Measurements from ENCODE around the gene CLASP1.

The CLASP1 gene

DNA sequence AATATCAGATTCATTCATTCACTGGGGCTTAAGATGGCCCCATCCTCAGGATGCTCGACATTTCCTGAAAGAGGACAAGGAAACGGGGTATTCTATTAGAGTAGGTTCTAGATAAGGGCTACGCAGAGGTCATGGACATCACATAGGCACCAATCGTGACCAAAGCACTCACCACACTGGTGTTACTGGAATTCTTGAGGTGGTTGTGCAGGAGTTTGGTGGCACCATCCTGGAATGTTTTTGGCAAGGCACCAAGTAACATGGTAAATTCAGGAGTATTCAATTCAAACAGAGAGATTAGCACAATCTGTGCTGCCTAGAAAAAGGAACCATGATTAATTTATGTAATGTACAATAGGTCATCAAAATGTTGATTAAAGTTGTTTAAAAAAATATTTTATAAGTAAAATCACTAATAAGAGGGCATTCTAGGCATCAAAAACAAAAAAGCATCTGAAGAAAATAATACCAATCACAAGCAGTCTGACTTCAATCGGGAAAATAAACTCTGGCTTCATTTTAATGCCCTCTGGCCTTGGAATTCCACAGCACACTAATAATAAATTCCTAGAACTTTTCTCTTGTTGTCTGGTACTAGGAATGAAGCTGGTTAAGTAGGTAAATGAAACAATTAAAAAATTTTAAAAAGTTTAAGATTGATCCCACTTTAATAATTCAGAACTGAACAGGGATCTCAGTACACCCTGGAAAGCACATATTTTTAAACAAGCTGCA is 261.5 kb downstream of the CLASP1 start:
- no peak overlapping the region for H4K5ac ChIP-seq (ENCODE audit: low read length)
- H2BK5ac ChIP-seq (ENCODE audit: low read length): no peak overlapping the region
- no peaks in the 10 kb centered on the region for H3K27me3 ChIP-seq (ENCODE audit: insufficient read depth, low read length, poor library complexity)
- H3K4me3 ChIP-seq (ENCODE audit: low read length): no peak overlapping the region
- no peaks in the 10 kb centered on the region for H3K4me1 ChIP-seq (ENCODE audit: control insufficient read depth, low read depth, low read length)
- H3K79me2 ChIP-seq (ENCODE audit: control insufficient read depth, insufficient read depth, low read length): no peaks in the 10 kb centered on the region
- H2AK5ac ChIP-seq (ENCODE audit: low read length): no peak overlapping the region
- no peak overlapping the region for H3K56ac ChIP-seq (ENCODE audit: low read length)
- no peak overlapping the region for H3K18ac ChIP-seq (ENCODE audit: low read length)
- no peaks in the 10 kb centered on the region for H3K79me1 ChIP-seq (ENCODE audit: low read length)
- no peak overlapping the region for H3K27ac ChIP-seq (ENCODE audit: low read depth, low read length)
- no peak overlapping the region for H4K8ac ChIP-seq (ENCODE audit: low read depth, low read length)
- H3K9ac ChIP-seq (ENCODE audit: low read length): no peak overlapping the region
- H3K23ac ChIP-seq (ENCODE audit: low read length): no peak overlapping the region
- H2BK120ac ChIP-seq (ENCODE audit: low read depth, low read length): no peak overlapping the region
- WGBS (ENCODE audit: extremely low coverage, insufficient coverage, low lambda C conversion rate): no CpG with 5 or more reads among the region's 5 CpGs
- DNase-seq: no peak
- no peak overlapping the region for H3K4ac ChIP-seq (ENCODE audit: low read depth, low read length)
- no peak overlapping the region for H3K4me2 ChIP-seq (ENCODE audit: low read length)
- peaks cover 2% of the 10 kb centered on the region for H3K36me3 ChIP-seq (ENCODE audit: control insufficient read depth, insufficient read depth, low read length)
- no peak overlapping the region for H2BK15ac ChIP-seq (replicated peaks; ENCODE audit: low read depth)

DNA sequence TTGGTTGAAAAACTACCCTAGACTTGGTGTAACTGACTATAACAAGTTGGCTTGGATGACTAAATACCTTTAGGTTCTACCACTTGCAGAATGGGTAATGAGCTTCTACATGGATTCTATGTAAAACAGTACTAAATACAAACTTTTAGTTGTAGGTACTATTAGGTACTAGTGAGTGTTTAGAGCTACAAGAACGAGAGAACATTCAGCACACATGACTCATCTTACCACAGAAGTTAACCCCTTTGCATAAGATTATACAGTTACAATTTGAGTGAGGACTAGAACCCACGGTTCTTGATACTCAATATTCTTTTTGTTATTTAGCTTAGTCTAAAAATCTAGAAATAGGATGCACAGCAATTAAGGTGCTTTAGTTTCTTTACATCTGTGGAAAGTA is 262.6 kb downstream of the CLASP1 start:
- H3K4me1 ChIP-seq (ENCODE audit: control insufficient read depth, low read depth, low read length): no peaks in the 10 kb centered on the region
- no peak overlapping the region for H3K23ac ChIP-seq (ENCODE audit: low read length)
- no peak overlapping the region for H3K4ac ChIP-seq (ENCODE audit: low read depth, low read length)
- no peaks in the 10 kb centered on the region for H3K79me2 ChIP-seq (ENCODE audit: control insufficient read depth, insufficient read depth, low read length)
- no peak overlapping the region for H4K5ac ChIP-seq (ENCODE audit: low read length)
- H3K9ac ChIP-seq (ENCODE audit: low read length): no peak overlapping the region
- H2AK5ac ChIP-seq (ENCODE audit: low read length): no peak overlapping the region
- DNase-seq: no peak
- H2BK5ac ChIP-seq (ENCODE audit: low read length): no peak overlapping the region
- H3K79me1 ChIP-seq (ENCODE audit: low read length): no peaks in the 10 kb centered on the region
- no peak overlapping the region for H3K18ac ChIP-seq (ENCODE audit: low read length)
- no CpG with 5 or more reads among the region's 2 CpGs for WGBS (ENCODE audit: extremely low coverage, insufficient coverage, low lambda C conversion rate)
- peaks cover 2% of the 10 kb centered on the region for H3K36me3 ChIP-seq (ENCODE audit: control insufficient read depth, insufficient read depth, low read length)
- no peak overlapping the region for H2BK15ac ChIP-seq (replicated peaks; ENCODE audit: low read depth)
- no peaks in the 10 kb centered on the region for H3K27me3 ChIP-seq (ENCODE audit: insufficient read depth, low read length, poor library complexity)
- no peak overlapping the region for H2BK120ac ChIP-seq (ENCODE audit: low read depth, low read length)
- H3K4me2 ChIP-seq (ENCODE audit: low read length): no peak overlapping the region
- H3K56ac ChIP-seq (ENCODE audit: low read length): no peak overlapping the region
- no peak overlapping the region for H3K27ac ChIP-seq (ENCODE audit: low read depth, low read length)
- H4K8ac ChIP-seq (ENCODE audit: low read depth, low read length): no peak overlapping the region
- no peak overlapping the region for H3K4me3 ChIP-seq (ENCODE audit: low read length)

DNA sequence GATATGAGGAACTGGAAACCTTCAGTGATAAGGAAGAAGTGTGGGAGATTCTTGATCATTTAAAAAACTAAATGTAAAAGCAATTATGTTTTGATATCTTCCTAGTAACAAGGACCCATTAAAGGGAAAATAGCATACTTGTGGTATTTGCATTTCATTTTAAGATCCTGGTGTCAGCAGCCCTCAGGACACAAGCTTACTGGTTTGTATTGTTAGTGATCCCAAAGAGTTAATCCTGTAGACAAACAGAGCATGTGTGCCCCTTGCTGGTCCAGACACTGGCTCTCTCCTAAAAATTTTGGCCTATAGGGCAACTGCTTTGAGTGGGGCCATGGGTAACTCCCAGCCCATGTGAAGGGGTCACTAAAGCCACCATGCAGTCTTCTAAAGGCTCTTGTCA is 263.2 kb downstream of the CLASP1 start:
- Histone ChIP-seq H3K36me3 (ENCODE audit: control insufficient read depth, insufficient read depth, low read length) (peaks cover 2% of the 10 kb centered on the region), H3K4me3 (ENCODE audit: low read length) (no peak overlapping the region), H2BK120ac (ENCODE audit: low read depth, low read length) (no peak overlapping the region), H2AK5ac (ENCODE audit: low read length) (no peak overlapping the region), H3K4me2 (ENCODE audit: low read length) (no peak overlapping the region), H3K79me1 (ENCODE audit: low read length) (no peaks in the 10 kb centered on the region), H3K9ac (ENCODE audit: low read length) (no peak overlapping the region), H3K27me3 (ENCODE audit: insufficient read depth, low read length, poor library complexity) (no peaks in the 10 kb centered on the region), H3K79me2 (ENCODE audit: control insufficient read depth, insufficient read depth, low read length) (no peaks in the 10 kb centered on the region), H2BK15ac (replicated peaks; ENCODE audit: low read depth) (no peak overlapping the region), H4K8ac (ENCODE audit: low read depth, low read length) (no peak overlapping the region), H3K27ac (ENCODE audit: low read depth, low read length) (no peak overlapping the region), H3K23ac (ENCODE audit: low read length) (no peak overlapping the region), H3K4me1 (ENCODE audit: control insufficient read depth, low read depth, low read length) (no peaks in the 10 kb centered on the region), H3K56ac (ENCODE audit: low read length) (no peak overlapping the region), H2BK5ac (ENCODE audit: low read length) (no peak overlapping the region), H3K4ac (ENCODE audit: low read depth, low read length) (no peak overlapping the region), H4K5ac (ENCODE audit: low read length) (no peak overlapping the region), H3K18ac (ENCODE audit: low read length) (no peak overlapping the region)
- DNase-seq: peak; percentile 3

DNA sequence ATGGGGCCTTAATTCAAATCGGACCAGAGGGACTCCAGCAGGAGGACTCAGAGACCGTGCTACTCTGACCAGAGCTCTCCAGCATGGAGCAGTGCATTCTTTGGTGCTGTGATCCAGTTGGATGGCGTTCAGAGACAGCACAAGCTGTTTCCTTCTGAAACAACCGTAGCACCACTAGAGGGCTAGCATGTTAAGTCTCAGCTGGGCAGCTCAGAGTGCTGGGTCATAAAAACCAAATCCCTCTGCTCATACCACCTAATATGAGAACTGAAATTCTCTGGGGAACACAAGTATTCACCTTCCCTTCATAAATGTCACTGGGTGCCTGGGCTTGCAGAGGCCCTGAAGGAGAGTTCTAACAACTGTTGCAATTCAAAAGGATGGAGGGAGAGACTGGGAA is 266.5 kb downstream of the CLASP1 start:
- H3K27ac ChIP-seq (ENCODE audit: low read depth, low read length): no peak overlapping the region
- H3K36me3 ChIP-seq (ENCODE audit: control insufficient read depth, insufficient read depth, low read length): peaks cover 2% of the 10 kb centered on the region
- H3K18ac ChIP-seq (ENCODE audit: low read length): no peak overlapping the region
- DNase-seq: peak; percentile 42
- no peak overlapping the region for H3K23ac ChIP-seq (ENCODE audit: low read length)
- no peak overlapping the region for H2BK15ac ChIP-seq (replicated peaks; ENCODE audit: low read depth)
- no peak overlapping the region for H4K8ac ChIP-seq (ENCODE audit: low read depth, low read length)
- H3K27me3 ChIP-seq (ENCODE audit: insufficient read depth, low read length, poor library complexity): no peaks in the 10 kb centered on the region
- no peak overlapping the region for H2BK120ac ChIP-seq (ENCODE audit: low read depth, low read length)
- no peak overlapping the region for H3K4me3 ChIP-seq (ENCODE audit: low read length)
- H2BK5ac ChIP-seq (ENCODE audit: low read length): no peak overlapping the region
- H3K56ac ChIP-seq (ENCODE audit: low read length): no peak overlapping the region
- no CpG with 5 or more reads among the region's 4 CpGs for WGBS (ENCODE audit: extremely low coverage, insufficient coverage, low lambda C conversion rate)
- no peak overlapping the region for H2AK5ac ChIP-seq (ENCODE audit: low read length)
- H3K4me2 ChIP-seq (ENCODE audit: low read length): no peak overlapping the region
- H4K5ac ChIP-seq (ENCODE audit: low read length): no peak overlapping the region
- H3K9ac ChIP-seq (ENCODE audit: low read length): no peak overlapping the region
- H3K4ac ChIP-seq (ENCODE audit: low read depth, low read length): no peak overlapping the region
- H3K79me2 ChIP-seq (ENCODE audit: control insufficient read depth, insufficient read depth, low read length): no peaks in the 10 kb centered on the region
- no peaks in the 10 kb centered on the region for H3K79me1 ChIP-seq (ENCODE audit: low read length)
- H3K4me1 ChIP-seq (ENCODE audit: control insufficient read depth, low read depth, low read length): no peaks in the 10 kb centered on the region

DNA sequence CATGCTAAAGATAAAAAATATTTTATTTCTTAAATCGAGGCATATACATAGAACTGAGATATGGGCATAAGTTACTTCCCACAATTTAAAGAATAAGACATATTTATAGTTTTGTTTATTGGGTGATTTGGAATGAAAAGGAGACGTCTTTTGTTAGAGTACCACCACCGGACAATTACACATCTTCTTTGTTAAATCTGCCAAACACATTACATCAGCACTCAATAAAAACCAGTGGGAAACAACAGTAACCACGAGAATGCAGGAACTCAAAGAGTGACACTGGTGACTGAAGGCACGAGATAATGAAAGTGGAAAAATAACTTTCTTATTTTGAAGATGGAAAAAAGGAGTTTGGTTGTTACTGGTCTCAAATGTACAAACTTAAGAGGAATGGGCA is 271.6 kb downstream of the CLASP1 start:
- H2BK5ac ChIP-seq (ENCODE audit: low read length): no peak overlapping the region
- no peak overlapping the region for H2BK15ac ChIP-seq (replicated peaks; ENCODE audit: low read depth)
- H3K9ac ChIP-seq (ENCODE audit: low read length): no peak overlapping the region
- H3K79me1 ChIP-seq (ENCODE audit: low read length): no peaks in the 10 kb centered on the region
- no peak overlapping the region for H2BK120ac ChIP-seq (ENCODE audit: low read depth, low read length)
- no peak overlapping the region for H4K5ac ChIP-seq (ENCODE audit: low read length)
- no peaks in the 10 kb centered on the region for H3K27me3 ChIP-seq (ENCODE audit: insufficient read depth, low read length, poor library complexity)
- no peak overlapping the region for H3K23ac ChIP-seq (ENCODE audit: low read length)
- H3K56ac ChIP-seq (ENCODE audit: low read length): no peak overlapping the region
- WGBS (ENCODE audit: extremely low coverage, insufficient coverage, low lambda C conversion rate): no CpG with 5 or more reads among the region's 5 CpGs
- H3K36me3 ChIP-seq (ENCODE audit: control insufficient read depth, insufficient read depth, low read length): peaks cover 2% of the 10 kb centered on the region
- H3K4ac ChIP-seq (ENCODE audit: low read depth, low read length): no peak overlapping the region
- H3K4me3 ChIP-seq (ENCODE audit: low read length): no peak overlapping the region
- H3K27ac ChIP-seq (ENCODE audit: low read depth, low read length): no peak overlapping the region
- no peaks in the 10 kb centered on the region for H3K79me2 ChIP-seq (ENCODE audit: control insufficient read depth, insufficient read depth, low read length)
- H4K8ac ChIP-seq (ENCODE audit: low read depth, low read length): no peak overlapping the region
- H2AK5ac ChIP-seq (ENCODE audit: low read length): no peak overlapping the region
- DNase-seq: no peak
- no peak overlapping the region for H3K4me2 ChIP-seq (ENCODE audit: low read length)
- no peak overlapping the region for H3K18ac ChIP-seq (ENCODE audit: low read length)
- H3K4me1 ChIP-seq (ENCODE audit: control insufficient read depth, low read depth, low read length): no peaks in the 10 kb centered on the region

Measured in mesendoderm (in vitro differentiated cells).